ENCODE results near the gene FRMD4A.

DNA sequence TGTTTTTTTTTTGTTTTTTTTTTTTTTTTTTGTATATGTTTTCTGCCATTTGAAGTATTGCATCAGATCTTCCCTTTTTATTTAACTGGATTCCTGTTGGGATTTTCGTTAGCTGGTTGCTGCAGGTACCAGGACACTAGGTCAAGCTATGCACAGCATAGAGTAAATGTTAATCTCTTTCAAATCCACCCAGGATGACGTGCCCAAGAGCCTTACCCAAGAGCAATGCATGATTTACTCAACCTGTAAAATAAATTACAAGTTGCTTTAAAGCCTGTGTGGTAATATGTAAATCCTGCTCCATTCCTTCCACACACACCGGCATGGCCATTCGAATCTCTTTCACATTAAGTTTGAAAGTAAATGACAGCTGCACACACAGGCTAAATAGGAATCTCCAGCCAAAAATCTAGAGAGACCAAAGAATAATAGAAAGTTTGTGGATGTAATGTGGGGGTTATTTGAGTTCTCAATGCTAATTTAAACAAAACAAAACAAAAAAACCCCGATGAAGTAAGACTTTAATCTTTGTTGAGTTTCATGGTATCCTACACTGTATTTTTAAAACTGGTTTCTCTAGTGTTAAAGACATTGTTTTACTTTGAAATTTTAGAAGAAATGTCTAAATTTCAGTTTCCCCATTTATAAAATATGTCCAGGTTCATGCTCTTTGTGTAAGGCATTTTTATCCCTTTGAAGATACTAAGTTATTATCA is 167.9 kb downstream of the FRMD4A start:
- no peak for TF ChIP-seq POLR2A (IDR thresholded peaks at IDR 0.05)
- TF ChIP-seq, protein P1, sequence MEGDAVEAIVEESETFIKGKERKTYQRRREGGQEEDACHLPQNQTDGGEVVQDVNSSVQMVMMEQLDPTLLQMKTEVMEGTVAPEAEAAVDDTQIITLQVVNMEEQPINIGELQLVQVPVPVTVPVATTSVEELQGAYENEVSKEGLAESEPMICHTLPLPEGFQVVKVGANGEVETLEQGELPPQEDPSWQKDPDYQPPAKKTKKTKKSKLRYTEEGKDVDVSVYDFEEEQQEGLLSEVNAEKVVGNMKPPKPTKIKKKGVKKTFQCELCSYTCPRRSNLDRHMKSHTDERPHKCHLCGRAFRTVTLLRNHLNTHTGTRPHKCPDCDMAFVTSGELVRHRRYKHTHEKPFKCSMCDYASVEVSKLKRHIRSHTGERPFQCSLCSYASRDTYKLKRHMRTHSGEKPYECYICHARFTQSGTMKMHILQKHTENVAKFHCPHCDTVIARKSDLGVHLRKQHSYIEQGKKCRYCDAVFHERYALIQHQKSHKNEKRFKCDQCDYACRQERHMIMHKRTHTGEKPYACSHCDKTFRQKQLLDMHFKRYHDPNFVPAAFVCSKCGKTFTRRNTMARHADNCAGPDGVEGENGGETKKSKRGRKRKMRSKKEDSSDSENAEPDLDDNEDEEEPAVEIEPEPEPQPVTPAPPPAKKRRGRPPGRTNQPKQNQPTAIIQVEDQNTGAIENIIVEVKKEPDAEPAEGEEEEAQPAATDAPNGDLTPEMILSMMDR (IDR thresholded peaks at IDR 0.05) = no peak

All from heart left ventricle (tissue), 13 donors.